HG02973 (cell line): ENCODE measurements around the gene CADPS.

Experiments used
- ATAC-seq: cut with Tn5 transposase; IDR thresholded peaks from one replicate; pipeline ENCODE4 v1.9.1; 2021; ENCODE audit warnings: moderate library complexity; ENCODE audit not compliant: unreplicated experiment

Gene CADPS

GRCh38 chr3:62653796-62654195 is 221.4 kb downstream of the CADPS start:
- ATAC-seq = no peak

- no peak for ATAC-seq
Observed at GRCh38 chr3:62647711-62648110, 227.5 kb downstream of the CADPS start.

- no peak for ATAC-seq
Observed at GRCh38 chr3:62644493-62644892, 230.7 kb downstream of the CADPS start.

GRCh38 chr3:62638316-62638715 is 236.9 kb downstream of the CADPS start:
- no peak for ATAC-seq

GRCh38 chr3:62636235-62636826 is 238.9 kb downstream of the CADPS start:
- ATAC-seq = no peak

- no peak for ATAC-seq
Observed at GRCh38 chr3:62632510-62633294, 242.5 kb downstream of the CADPS start.

- no peak for ATAC-seq
Observed at GRCh38 chr3:62631488-62631887, 243.7 kb downstream of the CADPS start.

- no peak for ATAC-seq
Observed at GRCh38 chr3:62630664-62631063, 244.6 kb downstream of the CADPS start.

GRCh38 chr3:62625268-62625667 is 249.9 kb downstream of the CADPS start:
- no peak for ATAC-seq

GRCh38 chr3:62624185-62624584 is 251.0 kb downstream of the CADPS start:
- no peak for ATAC-seq

- ATAC-seq = no peak
Observed at GRCh38 chr3:62622553-62623174, 252.6 kb downstream of the CADPS start.

- ATAC-seq = no peak
Observed at GRCh38 chr3:62621925-62622324, 253.3 kb downstream of the CADPS start.

GRCh38 chr3:62621176-62621575 is 254.0 kb downstream of the CADPS start:
- ATAC-seq = no peak

- no peak for ATAC-seq
Observed at GRCh38 chr3:62615258-62615849, 259.9 kb downstream of the CADPS start.

GRCh38 chr3:62614527-62614926 is 260.7 kb downstream of the CADPS start:
- no peak for ATAC-seq

GRCh38 chr3:62611541-62612240 is 263.5 kb downstream of the CADPS start:
- no peak for ATAC-seq

GRCh38 chr3:62607287-62608029 is 267.8 kb downstream of the CADPS start:
- ATAC-seq = no peak

GRCh38 chr3:62605413-62606068 is 269.7 kb downstream of the CADPS start:
- ATAC-seq = no peak

- ATAC-seq = no peak
Observed at GRCh38 chr3:62604751-62605351, 270.4 kb downstream of the CADPS start.

- ATAC-seq = no peak
Observed at GRCh38 chr3:62604298-62604697, 270.9 kb downstream of the CADPS start.
